ENCODE measurements around the gene STK11IP.
A peak's percentile ranks its signal among the peaks of the same experiment; 100 is the strongest.

The STK11IP gene

GRCh38 chr2:219597552-219598307 lies at the start of gene STK11IP:
TSS of gene STK11IP (plus strand) at chr2:219597857. CDS start at chr2:219598120, 263 bp downstream.
- DNase-seq: peak; percentile 97
- in situ Hi-C loops (cut with MboI; ENCODE audit: low pct_unique_long_range_greater_than_20kb, low sequenced_read_pairs): no loop called here

DNA sequence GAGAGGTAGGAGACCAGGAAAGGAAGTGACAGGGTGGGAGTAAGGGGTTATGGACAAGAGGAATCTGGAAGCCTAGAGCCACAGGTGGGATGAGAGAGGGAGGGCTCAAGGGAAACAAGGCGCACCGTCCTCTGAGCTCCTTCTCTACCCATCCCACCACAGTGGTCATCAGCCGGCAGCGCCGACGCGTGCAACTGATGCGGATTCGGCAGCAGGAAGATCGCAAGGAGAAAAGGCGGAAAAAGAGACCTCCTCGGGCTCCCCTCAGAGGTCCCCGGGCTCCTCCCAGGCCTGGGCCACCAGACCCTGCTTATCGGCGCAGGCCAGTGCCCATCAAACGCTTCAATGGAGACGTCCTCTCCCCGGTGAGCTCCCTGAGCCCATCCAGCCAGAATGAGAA lies 48.7 kb upstream of the STK11IP start:
- DNase-seq: no peak
- in situ Hi-C loops (cut with MboI; ENCODE audit: low pct_unique_long_range_greater_than_20kb, low sequenced_read_pairs): no loop called here

DNA sequence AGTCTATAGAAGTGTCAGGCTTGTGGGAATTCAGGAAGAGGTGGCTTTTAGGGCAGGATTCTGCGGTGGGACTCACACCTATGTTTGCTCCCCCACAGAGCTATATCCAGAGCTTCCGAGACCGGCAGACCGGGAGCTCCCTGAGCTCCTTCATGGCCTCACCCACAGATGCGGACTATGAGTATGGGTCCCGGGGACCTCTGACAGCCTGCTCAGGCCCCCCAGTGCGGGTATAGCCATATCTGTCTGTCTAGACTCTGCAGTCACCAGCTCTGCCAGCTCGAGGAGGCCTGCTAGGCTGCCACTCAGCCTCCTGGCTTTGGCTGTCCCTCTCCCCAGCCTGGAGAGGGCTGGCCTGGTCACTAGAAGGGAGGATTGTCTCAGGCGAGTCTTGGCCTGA lies 48.0 kb upstream of the STK11IP start:
- in situ Hi-C loops (cut with MboI; ENCODE audit: low pct_unique_long_range_greater_than_20kb, low sequenced_read_pairs): no loop called here

GRCh38 chr2:219551441-219552381 lies 45.9 kb upstream of the STK11IP start:
- in situ Hi-C loops (cut with MboI; ENCODE audit: low pct_unique_long_range_greater_than_20kb, low sequenced_read_pairs): no loop called here
- no peak for DNase-seq

More for the DNA sequence above, 48.0 kb upstream of the STK11IP start:
- no peak for DNase-seq

DNA sequence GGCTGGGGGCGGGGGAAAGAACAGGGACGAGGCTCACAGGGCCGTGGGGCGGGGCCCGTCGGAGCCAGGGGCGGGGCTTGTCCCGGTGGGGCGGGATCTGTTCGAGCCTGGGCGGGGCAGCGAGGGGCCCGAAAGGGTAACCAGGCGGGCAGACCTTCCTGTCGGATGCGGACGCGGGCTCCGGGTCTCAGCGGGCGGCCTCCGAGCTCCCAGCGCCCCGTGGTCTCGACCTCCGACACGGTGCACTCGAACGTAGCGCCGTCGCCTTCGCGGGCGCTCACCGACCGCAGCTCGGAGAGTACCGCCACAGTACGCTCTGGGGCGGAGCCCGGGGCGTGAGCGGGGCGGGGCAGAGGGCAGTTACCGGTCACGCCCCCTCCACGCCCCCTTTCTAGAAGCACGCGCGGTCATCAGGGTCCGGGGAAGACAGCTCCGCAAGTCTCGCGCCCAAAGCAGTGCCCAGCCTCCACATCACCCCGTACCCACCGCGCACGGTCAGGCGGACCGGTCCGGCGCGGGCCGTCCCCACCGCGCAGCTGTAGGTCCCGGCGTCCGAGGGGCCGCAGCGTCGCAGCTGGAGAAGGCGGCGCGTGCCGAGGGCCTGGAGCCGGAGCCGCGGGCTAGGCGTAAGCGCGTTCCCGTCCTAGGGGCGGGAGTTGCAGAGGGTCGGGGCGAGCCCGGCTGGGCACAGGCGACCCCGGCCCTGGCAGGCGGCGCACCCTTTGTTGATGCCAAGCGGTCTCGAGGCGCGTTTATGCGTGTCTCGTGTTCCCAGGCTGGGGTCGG lies 45.1 kb upstream of the STK11IP start:
- peak; percentile 87 for DNase-seq
- in situ Hi-C loops (cut with MboI; ENCODE audit: low pct_unique_long_range_greater_than_20kb, low sequenced_read_pairs): no loop called here

GRCh38 chr2:219553168-219553417 lies 44.6 kb upstream of the STK11IP start:
- in situ Hi-C loops (cut with MboI; ENCODE audit: low pct_unique_long_range_greater_than_20kb, low sequenced_read_pairs): no loop called here
- DNase-seq: no peak

GRCh38 chr2:219553463-219553963 lies 44.1 kb upstream of the STK11IP start:
- no peak for DNase-seq
- in situ Hi-C loops (cut with MboI; ENCODE audit: low pct_unique_long_range_greater_than_20kb, low sequenced_read_pairs): no loop called here

DNA sequence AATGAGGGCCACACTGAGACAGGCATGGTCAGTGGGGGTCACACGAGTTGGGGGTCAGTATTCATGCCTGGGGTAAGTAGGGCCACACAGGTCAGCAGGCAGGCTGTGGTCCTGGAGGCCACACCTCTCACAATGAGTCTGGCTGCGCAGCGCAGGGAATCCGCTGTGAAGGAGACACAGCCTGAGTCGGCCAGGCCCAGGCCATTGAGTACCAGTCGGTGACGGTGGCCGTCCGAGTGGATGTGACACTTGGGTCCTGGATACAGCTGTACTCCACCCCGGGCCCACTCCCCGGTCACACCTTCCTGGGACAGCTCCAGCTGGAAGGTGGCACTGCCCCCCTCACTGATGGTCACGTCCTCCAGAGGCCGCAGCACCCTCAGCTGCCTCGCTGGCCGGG lies 43.3 kb upstream of the STK11IP start:
- in situ Hi-C loops (cut with MboI; ENCODE audit: low pct_unique_long_range_greater_than_20kb, low sequenced_read_pairs): no loop called here
- no peak for DNase-seq

- in situ Hi-C loops (cut with MboI; ENCODE audit: low pct_unique_long_range_greater_than_20kb, low sequenced_read_pairs): no loop called here
- DNase-seq: no peak
Observed at GRCh38 chr2:219555956-219556355, 41.7 kb upstream of the STK11IP start.

DNA sequence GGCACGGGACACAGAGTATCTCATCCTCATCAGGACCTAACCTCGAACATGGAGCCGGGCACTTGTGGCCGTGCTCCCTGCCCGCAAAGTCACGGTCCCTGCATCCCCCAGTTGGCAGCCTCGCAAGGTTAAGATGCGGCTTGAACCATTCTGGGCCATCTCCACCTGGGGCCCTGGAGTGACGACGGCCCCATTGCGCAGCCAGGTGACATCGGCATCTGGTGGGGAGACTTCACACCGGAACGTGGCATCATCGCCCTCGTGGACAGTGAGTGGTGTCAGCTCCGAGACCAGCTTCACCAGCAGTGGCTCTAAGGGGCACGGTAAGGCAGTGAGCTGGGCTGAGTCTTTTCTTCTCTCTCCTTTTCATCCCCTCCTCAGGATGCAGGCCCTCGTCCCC lies 41.2 kb upstream of the STK11IP start:
- DNase-seq: no peak
- in situ Hi-C loops (cut with MboI; ENCODE audit: low pct_unique_long_range_greater_than_20kb, low sequenced_read_pairs): no loop called here

GRCh38 chr2:219557320-219557719 lies 40.3 kb upstream of the STK11IP start:
- in situ Hi-C loops (cut with MboI; ENCODE audit: low pct_unique_long_range_greater_than_20kb, low sequenced_read_pairs): no loop called here
- DNase-seq: no peak

- in situ Hi-C loops (cut with MboI; ENCODE audit: low pct_unique_long_range_greater_than_20kb, low sequenced_read_pairs): no loop called here
- no peak for DNase-seq
Observed at GRCh38 chr2:219557791-219558785, 39.6 kb upstream of the STK11IP start.

DNA sequence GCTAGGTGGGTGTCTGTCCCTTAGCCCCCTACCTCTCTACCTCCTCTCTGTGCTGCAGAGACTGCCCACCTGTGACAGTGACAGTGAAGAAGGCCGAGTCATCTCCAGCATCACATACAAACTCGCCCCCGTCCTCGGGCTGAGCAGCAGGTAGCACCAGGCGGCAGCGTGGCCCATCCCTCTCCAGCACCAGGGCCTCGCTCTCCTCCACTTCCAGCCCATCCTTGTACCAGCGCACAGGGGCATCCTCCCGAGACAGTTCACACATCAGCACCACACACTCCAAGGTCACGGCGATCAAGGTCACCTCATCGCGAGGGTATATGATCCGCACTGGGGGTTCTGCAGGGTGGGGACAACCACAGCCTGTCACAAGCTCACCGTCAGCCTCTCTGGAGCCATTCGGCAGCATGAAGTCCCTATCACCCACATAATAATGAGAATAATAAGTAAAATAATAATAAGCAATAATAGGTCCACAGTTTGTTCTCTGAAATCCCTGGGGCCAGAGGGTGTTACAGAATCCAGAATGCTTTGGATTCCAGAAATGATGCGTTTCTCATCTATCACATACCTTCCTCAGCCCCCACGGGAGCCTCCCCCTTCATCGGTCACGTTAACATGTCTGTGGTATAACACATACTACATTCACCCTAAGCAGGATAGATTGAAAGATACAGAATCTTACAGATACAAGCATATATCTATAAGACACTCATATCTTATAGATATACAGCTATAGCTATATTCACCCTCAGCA lies 38.3 kb upstream of the STK11IP start:
- in situ Hi-C loops (cut with MboI; ENCODE audit: low pct_unique_long_range_greater_than_20kb, low sequenced_read_pairs): no loop called here
- DNase-seq: no peak

- in situ Hi-C loops (cut with MboI; ENCODE audit: low pct_unique_long_range_greater_than_20kb, low sequenced_read_pairs): no loop called here
- peak; percentile 16 for DNase-seq
Observed at GRCh38 chr2:219560037-219560892, 37.4 kb upstream of the STK11IP start.

- in situ Hi-C loops (cut with MboI; ENCODE audit: low pct_unique_long_range_greater_than_20kb, low sequenced_read_pairs): no loop called here
- DNase-seq: no peak
Observed at GRCh38 chr2:219560893-219561178, 36.8 kb upstream of the STK11IP start.

DNA sequence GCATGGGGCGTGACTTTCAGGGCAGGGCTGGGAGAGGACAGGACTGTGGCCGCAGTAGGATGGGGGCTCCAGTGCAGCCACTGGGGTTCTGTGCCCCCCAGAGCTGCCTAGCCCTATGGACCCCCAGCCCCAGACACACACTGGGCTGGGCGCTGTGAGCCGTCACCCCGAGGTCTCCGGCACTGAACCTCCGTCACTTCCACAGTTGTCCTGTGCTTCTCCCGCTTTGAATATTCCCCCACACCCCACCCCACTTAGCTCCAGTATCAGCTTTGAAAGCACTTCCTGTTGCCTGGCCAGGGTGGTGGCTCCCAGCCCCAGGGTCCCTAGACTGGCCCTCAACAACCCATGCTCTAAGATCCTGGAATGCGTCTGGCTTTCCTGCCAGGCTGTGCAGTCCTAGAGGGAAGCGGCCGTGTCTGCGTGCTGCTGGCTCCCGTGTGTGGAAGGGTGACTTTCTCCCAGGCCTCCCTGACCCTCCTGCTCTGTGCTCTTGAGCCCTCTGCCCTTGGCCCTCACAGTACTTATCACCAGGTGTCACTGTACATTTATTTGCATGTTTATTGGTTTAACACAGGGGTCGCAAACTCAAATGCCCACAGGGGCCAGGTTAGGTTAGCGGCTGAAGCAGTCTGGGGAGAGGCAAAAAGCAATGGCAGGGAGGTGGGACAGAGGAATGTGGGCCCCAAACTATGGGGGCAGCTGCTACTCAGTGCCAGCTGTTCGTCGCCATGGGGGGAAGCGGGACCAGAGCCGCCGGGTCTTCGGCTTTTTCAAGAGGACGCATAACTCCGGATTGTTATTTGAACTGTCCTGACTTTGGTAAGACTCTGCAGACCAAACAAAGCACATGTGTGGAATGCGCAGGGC lies 36.2 kb upstream of the STK11IP start:
- in situ Hi-C loops (cut with MboI; ENCODE audit: low pct_unique_long_range_greater_than_20kb, low sequenced_read_pairs): no loop called here
- DNase-seq: no peak

All from KBM-7 (cell line).